ENCODE data around the gene ECE1.

- TF ChIP-seq POLR2A (IDR thresholded peaks at IDR 0.05) (no peak), CTCF (IDR thresholded peaks at IDR 0.05) (no peak)
Observed at GRCh38 chr1:21304488-21304887, 14.2 kb upstream of the ECE1 start.
